K562 (cell line): ENCODE data around the gene PEDS1. TPM values are rescaled to one million over a fixed set of nuclear protein-coding genes. Genes with fewer than 3 reads are reported as not detected.

Source experiments
- ETV1 ChIP-seq: fragments of 450-650 bp; conservative IDR thresholded peaks from 2 replicates; pipeline ENCODE4 v1.6.1; 2016; ENCODE audit warnings: missing genetic modification characterization, control low read depth, low read depth, missing compliant biosample characterization
- NR2C1 ChIP-seq, 2 experiments: fragments of 450-650 bp; IDR thresholded peaks; 2 replicates each; pipeline ENCODE4 v1.6.1; 2017; ENCODE audit warnings: mild to moderate bottlenecking in 2 of 2, antibody characterized with exemption in 1 of 2, inconsistent platforms in 1 of 2, missing compliant biosample characterization in 1 of 2, missing genetic modification characterization in 1 of 2
- RBFOX2 ChIP-seq: fragments of 200-400 bp; formaldehyde crosslinking; IDR thresholded peaks from 2 replicates; pipeline ENCODE4 v1.6.1; 2017; ENCODE audit warnings: low read depth, mild to moderate bottlenecking, low read length, moderate library complexity
- ZNF232 ChIP-seq: sonication (generic); formaldehyde crosslinking; IDR thresholded peaks from 2 replicates; pipeline ENCODE4 v1.8.0; 2022; ENCODE audit warnings: mild to moderate bottlenecking, missing genetic modification reagents
- polyA plus RNA-seq, 8 experiments: library from polyadenylated mRNA; depleted of rRNA in 4 of 8; stranded (reverse) in 5 of 8; unstranded in 3 of 8; fragments of >200 nt; fragmentation: Nextera tagmentation in 2 of 8; fragmentation: Illumina TruSeq in 1 of 8; extraction: Ambion mirVana in 2 of 8; extraction: Trizol in 1 of 8; gene quantifications; 2 replicates each; pipeline versions ENCODE4 v1.2.1 to v1.2.3, GENCODE V29; 2011 to 2014; ENCODE audit warnings: inconsistent platforms in 1 of 8, missing spikeins in 1 of 8
- total RNA-seq, 7 experiments: library from RNA; depleted of rRNA in 6 of 7; stranded (reverse); fragments of >200 nt in 6 of 7; fragmentation: Illumina TruSeq in 2 of 7; extraction: Trizol in 2 of 7; gene quantifications; 2 replicates each; pipeline versions ENCODE4 v1.2.1 to v1.2.3, GENCODE V29; 2011 to 2021; ENCODE audit warnings: low replicate concordance in 1 of 7
- TF ChIP-seq, protein P1 (sequence below): fragments of 450-650 bp; IDR thresholded peaks from 2 replicates; pipeline ENCODE4 v1.6.1; 2016; ENCODE audit warnings: mild to moderate bottlenecking, moderate library complexity

Gene PEDS1
- total and polyA plus RNA-seq, 9 of the 15 experiments (the other 6 are each of a cell fraction or from before 2014, with no cell fraction given): 2.9 to 38.5 (median 24.2) TPM

DNA sequence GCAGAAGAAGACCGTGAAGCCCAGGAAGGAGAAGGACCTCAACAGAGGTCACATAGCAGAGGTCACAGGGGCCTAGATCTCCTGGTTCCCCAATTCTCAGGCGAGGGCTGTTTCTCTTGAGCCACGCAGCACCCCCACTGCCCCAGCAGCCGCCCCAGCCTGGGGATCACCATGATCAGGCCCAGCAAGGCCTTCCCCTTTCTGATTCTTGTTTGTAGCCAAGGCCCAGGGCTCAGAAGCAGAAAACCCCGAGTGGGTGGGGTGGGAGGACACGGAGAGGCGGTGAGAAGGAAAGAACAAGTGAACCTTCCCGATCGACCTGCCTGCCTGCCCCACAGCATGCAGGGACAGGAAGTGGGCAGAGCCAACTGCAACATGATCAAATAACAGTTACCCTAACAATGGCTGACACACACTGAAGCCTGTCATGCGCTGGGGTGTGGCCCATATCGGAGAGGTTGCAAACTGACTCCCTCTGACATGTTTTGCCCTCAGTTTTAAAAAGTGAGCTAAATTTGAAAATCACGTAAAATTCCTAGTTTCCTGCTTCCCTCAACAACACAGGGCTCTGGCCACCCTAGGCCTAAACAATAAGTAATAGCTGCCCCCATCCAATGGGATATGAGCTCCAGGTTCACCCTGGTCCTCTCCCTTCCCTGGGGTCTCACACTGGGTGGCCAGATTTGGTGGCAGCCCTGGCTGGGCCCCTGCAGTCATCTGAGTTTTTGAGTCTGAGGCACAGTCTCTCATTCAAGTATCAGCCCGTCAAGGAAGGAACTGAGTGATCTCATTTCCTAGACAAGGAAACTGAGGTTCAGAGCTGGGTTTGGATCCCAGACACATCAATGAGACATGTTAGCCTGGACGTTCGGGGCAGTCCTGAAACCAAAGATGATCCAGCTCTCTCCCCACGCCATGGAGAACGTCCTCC lies 6.5 kb downstream of the PEDS1 start (continued):
- TF ChIP-seq, protein P1, sequence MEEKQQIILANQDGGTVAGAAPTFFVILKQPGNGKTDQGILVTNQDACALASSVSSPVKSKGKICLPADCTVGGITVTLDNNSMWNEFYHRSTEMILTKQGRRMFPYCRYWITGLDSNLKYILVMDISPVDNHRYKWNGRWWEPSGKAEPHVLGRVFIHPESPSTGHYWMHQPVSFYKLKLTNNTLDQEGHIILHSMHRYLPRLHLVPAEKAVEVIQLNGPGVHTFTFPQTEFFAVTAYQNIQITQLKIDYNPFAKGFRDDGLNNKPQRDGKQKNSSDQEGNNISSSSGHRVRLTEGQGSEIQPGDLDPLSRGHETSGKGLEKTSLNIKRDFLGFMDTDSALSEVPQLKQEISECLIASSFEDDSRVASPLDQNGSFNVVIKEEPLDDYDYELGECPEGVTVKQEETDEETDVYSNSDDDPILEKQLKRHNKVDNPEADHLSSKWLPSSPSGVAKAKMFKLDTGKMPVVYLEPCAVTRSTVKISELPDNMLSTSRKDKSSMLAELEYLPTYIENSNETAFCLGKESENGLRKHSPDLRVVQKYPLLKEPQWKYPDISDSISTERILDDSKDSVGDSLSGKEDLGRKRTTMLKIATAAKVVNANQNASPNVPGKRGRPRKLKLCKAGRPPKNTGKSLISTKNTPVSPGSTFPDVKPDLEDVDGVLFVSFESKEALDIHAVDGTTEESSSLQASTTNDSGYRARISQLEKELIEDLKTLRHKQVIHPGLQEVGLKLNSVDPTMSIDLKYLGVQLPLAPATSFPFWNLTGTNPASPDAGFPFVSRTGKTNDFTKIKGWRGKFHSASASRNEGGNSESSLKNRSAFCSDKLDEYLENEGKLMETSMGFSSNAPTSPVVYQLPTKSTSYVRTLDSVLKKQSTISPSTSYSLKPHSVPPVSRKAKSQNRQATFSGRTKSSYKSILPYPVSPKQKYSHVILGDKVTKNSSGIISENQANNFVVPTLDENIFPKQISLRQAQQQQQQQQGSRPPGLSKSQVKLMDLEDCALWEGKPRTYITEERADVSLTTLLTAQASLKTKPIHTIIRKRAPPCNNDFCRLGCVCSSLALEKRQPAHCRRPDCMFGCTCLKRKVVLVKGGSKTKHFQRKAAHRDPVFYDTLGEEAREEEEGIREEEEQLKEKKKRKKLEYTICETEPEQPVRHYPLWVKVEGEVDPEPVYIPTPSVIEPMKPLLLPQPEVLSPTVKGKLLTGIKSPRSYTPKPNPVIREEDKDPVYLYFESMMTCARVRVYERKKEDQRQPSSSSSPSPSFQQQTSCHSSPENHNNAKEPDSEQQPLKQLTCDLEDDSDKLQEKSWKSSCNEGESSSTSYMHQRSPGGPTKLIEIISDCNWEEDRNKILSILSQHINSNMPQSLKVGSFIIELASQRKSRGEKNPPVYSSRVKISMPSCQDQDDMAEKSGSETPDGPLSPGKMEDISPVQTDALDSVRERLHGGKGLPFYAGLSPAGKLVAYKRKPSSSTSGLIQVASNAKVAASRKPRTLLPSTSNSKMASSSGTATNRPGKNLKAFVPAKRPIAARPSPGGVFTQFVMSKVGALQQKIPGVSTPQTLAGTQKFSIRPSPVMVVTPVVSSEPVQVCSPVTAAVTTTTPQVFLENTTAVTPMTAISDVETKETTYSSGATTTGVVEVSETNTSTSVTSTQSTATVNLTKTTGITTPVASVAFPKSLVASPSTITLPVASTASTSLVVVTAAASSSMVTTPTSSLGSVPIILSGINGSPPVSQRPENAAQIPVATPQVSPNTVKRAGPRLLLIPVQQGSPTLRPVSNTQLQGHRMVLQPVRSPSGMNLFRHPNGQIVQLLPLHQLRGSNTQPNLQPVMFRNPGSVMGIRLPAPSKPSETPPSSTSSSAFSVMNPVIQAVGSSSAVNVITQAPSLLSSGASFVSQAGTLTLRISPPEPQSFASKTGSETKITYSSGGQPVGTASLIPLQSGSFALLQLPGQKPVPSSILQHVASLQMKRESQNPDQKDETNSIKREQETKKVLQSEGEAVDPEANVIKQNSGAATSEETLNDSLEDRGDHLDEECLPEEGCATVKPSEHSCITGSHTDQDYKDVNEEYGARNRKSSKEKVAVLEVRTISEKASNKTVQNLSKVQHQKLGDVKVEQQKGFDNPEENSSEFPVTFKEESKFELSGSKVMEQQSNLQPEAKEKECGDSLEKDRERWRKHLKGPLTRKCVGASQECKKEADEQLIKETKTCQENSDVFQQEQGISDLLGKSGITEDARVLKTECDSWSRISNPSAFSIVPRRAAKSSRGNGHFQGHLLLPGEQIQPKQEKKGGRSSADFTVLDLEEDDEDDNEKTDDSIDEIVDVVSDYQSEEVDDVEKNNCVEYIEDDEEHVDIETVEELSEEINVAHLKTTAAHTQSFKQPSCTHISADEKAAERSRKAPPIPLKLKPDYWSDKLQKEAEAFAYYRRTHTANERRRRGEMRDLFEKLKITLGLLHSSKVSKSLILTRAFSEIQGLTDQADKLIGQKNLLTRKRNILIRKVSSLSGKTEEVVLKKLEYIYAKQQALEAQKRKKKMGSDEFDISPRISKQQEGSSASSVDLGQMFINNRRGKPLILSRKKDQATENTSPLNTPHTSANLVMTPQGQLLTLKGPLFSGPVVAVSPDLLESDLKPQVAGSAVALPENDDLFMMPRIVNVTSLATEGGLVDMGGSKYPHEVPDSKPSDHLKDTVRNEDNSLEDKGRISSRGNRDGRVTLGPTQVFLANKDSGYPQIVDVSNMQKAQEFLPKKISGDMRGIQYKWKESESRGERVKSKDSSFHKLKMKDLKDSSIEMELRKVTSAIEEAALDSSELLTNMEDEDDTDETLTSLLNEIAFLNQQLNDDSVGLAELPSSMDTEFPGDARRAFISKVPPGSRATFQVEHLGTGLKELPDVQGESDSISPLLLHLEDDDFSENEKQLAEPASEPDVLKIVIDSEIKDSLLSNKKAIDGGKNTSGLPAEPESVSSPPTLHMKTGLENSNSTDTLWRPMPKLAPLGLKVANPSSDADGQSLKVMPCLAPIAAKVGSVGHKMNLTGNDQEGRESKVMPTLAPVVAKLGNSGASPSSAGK: peak; percentile 49; the same call in 1 of the 2 replicates
- TF ChIP-seq RBFOX2: peak; percentile 63
- no peak for TF ChIP-seq NR2C1 (IDR thresholded peaks at IDR 0.05)
- peak; percentile 41; the same call in 1 of the 2 replicates for TF ChIP-seq NR2C1 (tag; IDR thresholded peaks at IDR 0.05)
- TF ChIP-seq ZNF232 (CRISPR knock-in tag): no peak
- TF ChIP-seq ETV1: peak; percentile 71
